Measurements from ENCODE around the gene EIF4A2.

Gene EIF4A2

DNA sequence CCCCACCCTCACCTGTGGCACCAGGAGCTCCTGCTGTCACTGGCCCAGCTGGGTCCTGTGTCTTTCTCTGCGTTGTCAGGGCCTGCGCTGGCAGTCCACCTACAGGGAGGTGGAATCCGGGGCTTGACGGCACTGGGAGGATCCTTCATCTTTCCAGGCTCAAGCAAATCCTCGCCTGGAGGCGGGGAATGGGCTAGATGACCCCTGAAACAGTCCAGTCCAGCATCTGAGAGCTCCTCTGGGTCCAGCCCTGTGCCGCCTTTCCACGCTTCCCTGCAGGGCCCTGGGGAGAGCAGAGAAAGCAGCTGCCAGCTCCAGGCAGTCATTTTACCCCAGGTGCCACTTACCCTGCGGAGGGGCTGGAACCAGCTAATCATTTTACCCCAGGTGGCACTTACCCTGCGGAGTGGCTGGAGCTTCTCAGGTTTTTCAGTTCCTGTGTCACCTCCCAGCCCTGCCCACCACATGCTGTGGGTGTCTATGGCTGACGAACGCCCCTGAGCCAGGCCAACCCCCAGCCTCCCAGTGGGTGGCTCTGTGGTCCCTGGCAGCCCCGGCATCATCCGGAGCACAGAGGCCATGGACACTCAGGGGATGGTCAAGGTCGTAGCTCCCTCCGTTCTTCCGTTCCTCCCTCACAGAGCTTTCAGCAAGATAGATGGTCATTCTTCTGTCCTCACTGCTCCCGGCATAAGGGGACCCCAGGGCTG, 41.2 kb downstream of the EIF4A2 start:
- no peak for ATAC-seq (ENCODE audit: low read depth)
- no peaks in the 10 kb centered on the region for H3K9me3 ChIP-seq (ENCODE audit: severe bottlenecking)
- TF ChIP-seq, protein P1, sequence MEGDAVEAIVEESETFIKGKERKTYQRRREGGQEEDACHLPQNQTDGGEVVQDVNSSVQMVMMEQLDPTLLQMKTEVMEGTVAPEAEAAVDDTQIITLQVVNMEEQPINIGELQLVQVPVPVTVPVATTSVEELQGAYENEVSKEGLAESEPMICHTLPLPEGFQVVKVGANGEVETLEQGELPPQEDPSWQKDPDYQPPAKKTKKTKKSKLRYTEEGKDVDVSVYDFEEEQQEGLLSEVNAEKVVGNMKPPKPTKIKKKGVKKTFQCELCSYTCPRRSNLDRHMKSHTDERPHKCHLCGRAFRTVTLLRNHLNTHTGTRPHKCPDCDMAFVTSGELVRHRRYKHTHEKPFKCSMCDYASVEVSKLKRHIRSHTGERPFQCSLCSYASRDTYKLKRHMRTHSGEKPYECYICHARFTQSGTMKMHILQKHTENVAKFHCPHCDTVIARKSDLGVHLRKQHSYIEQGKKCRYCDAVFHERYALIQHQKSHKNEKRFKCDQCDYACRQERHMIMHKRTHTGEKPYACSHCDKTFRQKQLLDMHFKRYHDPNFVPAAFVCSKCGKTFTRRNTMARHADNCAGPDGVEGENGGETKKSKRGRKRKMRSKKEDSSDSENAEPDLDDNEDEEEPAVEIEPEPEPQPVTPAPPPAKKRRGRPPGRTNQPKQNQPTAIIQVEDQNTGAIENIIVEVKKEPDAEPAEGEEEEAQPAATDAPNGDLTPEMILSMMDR (IDR thresholded peaks at IDR 0.05; ENCODE audit: poor library complexity, severe bottlenecking), result no peak
- no peak overlapping the region for H3K27ac ChIP-seq (ENCODE audit: poor library complexity, severe bottlenecking)
- H3K4me1 ChIP-seq (ENCODE audit: insufficient read depth, poor library complexity, severe bottlenecking), result peaks cover 6% of the 10 kb centered on the region
- H3K27me3 ChIP-seq (ENCODE audit: insufficient read depth, poor library complexity, severe bottlenecking), result peaks cover 18% of the 10 kb centered on the region
- no peak overlapping the region for H3K4me3 ChIP-seq (ENCODE audit: severe bottlenecking)
- DNase-seq (ENCODE audit: low spot score), result no peak
- H3K36me3 ChIP-seq (ENCODE audit: low read depth), result no peaks in the 10 kb centered on the region

DNA sequence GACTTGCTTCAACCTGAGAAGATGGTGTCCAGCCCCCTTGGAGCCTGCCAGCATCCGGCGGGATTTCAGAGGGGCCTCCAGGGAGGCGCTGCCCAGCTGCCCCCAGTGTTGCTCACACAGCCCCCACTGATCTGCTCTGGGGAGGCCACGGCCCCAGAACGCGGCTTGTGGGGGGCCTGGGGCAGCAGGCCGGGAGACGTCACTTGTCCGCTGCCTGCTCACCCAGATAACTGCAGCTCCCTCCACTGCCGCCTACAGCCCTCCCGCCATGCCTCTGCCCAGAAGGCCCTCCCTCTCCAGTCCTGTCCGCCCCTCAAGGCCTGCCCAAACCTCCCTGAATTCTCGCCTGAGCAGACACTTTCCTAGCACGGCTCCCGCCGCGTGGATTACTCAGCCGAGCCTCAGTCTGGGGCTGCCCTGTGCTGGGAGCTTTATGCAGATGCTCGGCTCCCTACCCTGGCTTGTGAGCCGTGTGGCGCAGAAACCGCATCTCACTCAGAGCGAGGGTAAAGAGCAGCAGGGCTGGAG, 42.0 kb downstream of the EIF4A2 start:
- no peak for ATAC-seq (ENCODE audit: low read depth)
- H3K4me3 ChIP-seq (ENCODE audit: severe bottlenecking), result no peak overlapping the region
- H3K27me3 ChIP-seq (ENCODE audit: insufficient read depth, poor library complexity, severe bottlenecking), result peaks cover 26% of the 10 kb centered on the region
- H3K36me3 ChIP-seq (ENCODE audit: low read depth), result no peaks in the 10 kb centered on the region
- no peak for DNase-seq (ENCODE audit: low spot score)
- H3K9me3 ChIP-seq (ENCODE audit: severe bottlenecking), result no peaks in the 10 kb centered on the region
- H3K27ac ChIP-seq (ENCODE audit: poor library complexity, severe bottlenecking), result no peak overlapping the region
- TF ChIP-seq, protein P1 (IDR thresholded peaks at IDR 0.05; ENCODE audit: poor library complexity, severe bottlenecking), result no peak
- H3K4me1 ChIP-seq (ENCODE audit: insufficient read depth, poor library complexity, severe bottlenecking), result peaks cover 6% of the 10 kb centered on the region

DNA sequence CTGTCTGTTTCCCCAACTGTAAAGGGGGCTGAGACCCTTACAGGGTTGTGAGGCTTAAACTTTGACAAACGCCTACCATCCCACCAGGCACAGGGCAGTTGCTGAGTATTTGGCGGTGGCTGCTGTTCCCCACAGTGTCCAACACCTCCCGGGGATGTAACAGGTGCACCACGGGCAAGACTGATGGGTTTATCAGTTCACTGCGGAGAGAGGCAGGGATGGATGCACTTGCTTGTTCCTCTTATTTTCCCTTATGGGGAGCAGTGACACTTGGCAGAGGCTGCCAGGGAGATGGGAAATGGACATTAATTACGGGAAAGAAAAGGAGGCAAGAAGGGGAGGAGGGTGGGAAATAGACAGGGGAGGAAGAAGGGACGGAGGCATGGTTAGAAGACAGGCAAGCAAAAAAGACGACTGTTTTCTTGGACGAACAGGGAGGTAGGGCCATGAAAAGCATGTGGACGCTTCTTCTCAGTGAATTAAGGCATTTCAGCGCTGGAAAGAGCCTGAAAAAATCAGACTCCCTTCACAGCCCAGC, 42.6 kb downstream of the EIF4A2 start:
- H3K9me3 ChIP-seq (ENCODE audit: severe bottlenecking), result no peaks in the 10 kb centered on the region
- H3K4me1 ChIP-seq (ENCODE audit: insufficient read depth, poor library complexity, severe bottlenecking), result peaks cover 6% of the 10 kb centered on the region
- H3K4me3 ChIP-seq (ENCODE audit: severe bottlenecking), result no peak overlapping the region
- ATAC-seq (ENCODE audit: low read depth) (no peak), DNase-seq (ENCODE audit: low spot score) (no peak)
- no peak overlapping the region for H3K27ac ChIP-seq (ENCODE audit: poor library complexity, severe bottlenecking)
- TF ChIP-seq, protein P1 (IDR thresholded peaks at IDR 0.05; ENCODE audit: poor library complexity, severe bottlenecking), result no peak
- H3K27me3 ChIP-seq (ENCODE audit: insufficient read depth, poor library complexity, severe bottlenecking), result peaks cover 32% of the 10 kb centered on the region
- H3K36me3 ChIP-seq (ENCODE audit: low read depth), result no peaks in the 10 kb centered on the region

DNA sequence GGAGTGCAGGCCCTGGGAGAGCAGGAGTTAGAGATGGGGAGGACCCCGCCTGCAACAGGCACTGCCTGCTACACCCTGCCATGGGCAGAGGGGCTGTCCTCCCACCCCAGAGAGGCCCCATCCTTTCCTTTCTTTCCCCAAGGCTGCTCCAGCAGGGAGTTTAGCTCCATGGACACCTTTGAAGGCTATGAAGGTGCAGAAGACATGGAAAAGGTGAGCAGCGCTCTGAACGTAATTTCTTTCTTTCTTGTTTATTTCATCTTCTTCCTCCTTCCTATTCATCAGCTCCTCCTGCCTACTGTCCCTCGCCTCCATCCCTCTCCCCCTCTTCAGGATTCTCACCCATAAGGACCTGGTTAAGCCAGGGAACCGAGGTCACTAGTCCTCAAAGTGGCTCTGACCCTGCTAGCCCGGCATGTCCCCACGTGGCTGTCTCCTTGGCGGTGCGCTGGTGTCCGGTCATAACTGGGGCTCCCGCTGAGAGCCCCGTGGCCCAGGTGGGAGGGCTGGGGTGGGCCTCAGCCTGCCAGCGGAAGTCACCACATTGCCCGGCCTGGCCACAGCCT, 43.1 kb downstream of the EIF4A2 start:
- Histone ChIP-seq H3K4me3 (ENCODE audit: severe bottlenecking) (peak overlapping the region; percentile 13), H3K4me1 (ENCODE audit: insufficient read depth, poor library complexity, severe bottlenecking) (peaks cover 6% of the 10 kb centered on the region), H3K36me3 (ENCODE audit: low read depth) (no peaks in the 10 kb centered on the region), H3K27me3 (ENCODE audit: insufficient read depth, poor library complexity, severe bottlenecking) (peaks cover 37% of the 10 kb centered on the region), H3K9me3 (ENCODE audit: severe bottlenecking) (no peaks in the 10 kb centered on the region), H3K27ac (ENCODE audit: poor library complexity, severe bottlenecking) (no peak overlapping the region)
- ATAC-seq (ENCODE audit: low read depth) (no peak), DNase-seq (ENCODE audit: low spot score) (no peak)
- TF ChIP-seq, protein P1 (IDR thresholded peaks at IDR 0.05; ENCODE audit: poor library complexity, severe bottlenecking), result no peak

Measured in RWPE2 (cell line).